CD14-positive monocyte (primary cell): ENCODE results near the gene RBM43. TPM values are rescaled to one million over a fixed set of nuclear protein-coding genes. Genes with fewer than 3 reads are reported as not detected.

ENCODE experiments used
- DNase-seq, 3 donors: peaks; one replicate each; pipeline ENCODE4 v3.0.0-alpha.2; 2011 to 2022
- H2AFZ ChIP-seq: 2 replicates; pipeline ENCODE4 v1.6.0; 2012; ENCODE audit warnings: mild to moderate bottlenecking, low read depth, low read length, inconsistent platforms; ENCODE audit not compliant: insufficient read depth, poor library complexity, severe bottlenecking
- H3K27ac ChIP-seq, 2 donors: 1 replicate in 1 of 2; 2 replicates in 1 of 2; pipeline ENCODE4 v1.5.1; 2012 to 2013; ENCODE audit warnings: low read length in 2 of 2, control low read depth in 1 of 2, inconsistent platforms in 1 of 2, low read depth in 1 of 2, mild to moderate bottlenecking in 1 of 2
- H3K27me3 ChIP-seq, 2 donors: one replicate each; pipeline versions ENCODE4 v1.6.0 to v1.6.1; 2011 to 2013; ENCODE audit warnings: low read length in 2 of 2; ENCODE audit not compliant: control insufficient read depth in 2 of 2, insufficient read depth in 2 of 2
- H3K36me3 ChIP-seq, 2 donors: replicated peaks in 1 of 2; 1 replicate in 1 of 2; 2 replicates in 1 of 2; pipeline versions ENCODE4 v1.5.1 to v1.6.1; 2012 to 2013; ENCODE audit warnings: low read length in 2 of 2, control low read depth in 1 of 2, inconsistent platforms in 1 of 2, mild to moderate bottlenecking in 1 of 2; ENCODE audit not compliant: insufficient read depth in 2 of 2, control insufficient read depth in 1 of 2
- H3K4me1 ChIP-seq, 2 donors: 1 replicate in 1 of 2; 2 replicates in 1 of 2; pipeline versions ENCODE4 v1.5.1 to v1.6.1; 2012 to 2013; ENCODE audit warnings: low read length in 2 of 2, control low read depth in 1 of 2, inconsistent platforms in 1 of 2, mild to moderate bottlenecking in 1 of 2, moderate library complexity in 1 of 2; ENCODE audit not compliant: insufficient read depth in 2 of 2, control insufficient read depth in 1 of 2
- H3K4me2 ChIP-seq: replicated peaks from 2 replicates; pipeline ENCODE3; 2012; ENCODE audit warnings: low read length, moderate library complexity, mild to moderate bottlenecking; ENCODE audit not compliant: poor library complexity, severe bottlenecking; ENCODE audit errors: extremely low read depth
- H3K4me3 ChIP-seq, 3 experiments: fragments of 200-600 bp in 1 of 3; sonication (generic) in 1 of 3; replicated peaks in 1 of 3; 1 replicate in 2 of 3; 2 replicates in 1 of 3; pipeline ENCODE4 v1.5.1; 2011 to 2013; ENCODE audit warnings: low read length in 3 of 3, mild to moderate bottlenecking in 3 of 3, control low read depth in 2 of 3, low read depth in 2 of 3, inconsistent platforms in 1 of 3, moderate library complexity in 1 of 3
- H3K79me2 ChIP-seq: 2 replicates; pipeline ENCODE4 v1.6.0; 2012; ENCODE audit warnings: mild to moderate bottlenecking, control low read depth, inconsistent platforms, low read length, moderate library complexity; ENCODE audit not compliant: insufficient read depth
- H3K9ac ChIP-seq: 2 replicates; pipeline ENCODE4 v1.6.0; 2017; ENCODE audit warnings: low read length, mild to moderate bottlenecking; ENCODE audit not compliant: insufficient read depth, poor library complexity, severe bottlenecking
- H3K9me3 ChIP-seq, 2 donors: replicated peaks in 1 of 2; 1 replicate in 1 of 2; 2 replicates in 1 of 2; pipeline versions ENCODE4 v1.5.1 to v1.6.1; 2012 to 2013; ENCODE audit warnings: low read length in 2 of 2, control low read depth in 1 of 2; ENCODE audit not compliant: control insufficient read depth in 1 of 2, insufficient read depth in 1 of 2
- H4K20me1 ChIP-seq: 2 replicates; pipeline ENCODE4 v1.6.0; 2012; ENCODE audit warnings: mild to moderate bottlenecking, low read length, control low read depth, moderate library complexity; ENCODE audit not compliant: insufficient read depth
- H3K27ac Mint-ChIP-seq, 7 donors: one replicate each; pipeline ENCODE4 v1.8.0; 2020; ENCODE audit warnings: mild to moderate bottlenecking in 7 of 7, mixed read lengths in 7 of 7, moderate library complexity in 6 of 7, inconsistent platforms in 2 of 7
- H3K27me3 Mint-ChIP-seq, 3 donors: one replicate each; pipeline ENCODE4 v1.8.0; 2021 to 2022; ENCODE audit warnings: low read depth in 3 of 3, mild to moderate bottlenecking in 3 of 3, mixed read lengths in 3 of 3, moderate library complexity in 3 of 3, inconsistent platforms in 1 of 3
- H3K36me3 Mint-ChIP-seq, 2 donors: one replicate each; pipeline ENCODE4 v1.8.0; 2020; ENCODE audit warnings: mixed read lengths in 2 of 2, inconsistent platforms in 1 of 2, mild to moderate bottlenecking in 1 of 2
- H3K4me1 Mint-ChIP-seq: one replicate; pipeline ENCODE4 v1.8.0; 2020; ENCODE audit warnings: mild to moderate bottlenecking, mixed read lengths
- H3K4me3 Mint-ChIP-seq, 2 donors: one replicate each; pipeline ENCODE4 v1.8.0; 2020; ENCODE audit warnings: mild to moderate bottlenecking in 2 of 2, mixed read lengths in 2 of 2, moderate library complexity in 1 of 2
- H3K9me3 Mint-ChIP-seq, 7 donors: one replicate each; pipeline ENCODE4 v1.8.0; 2020 to 2022; ENCODE audit warnings: mixed read lengths in 7 of 7, mild to moderate bottlenecking in 6 of 7, moderate library complexity in 6 of 7, inconsistent platforms in 2 of 7
- CTCF ChIP-seq: fragments of 200-600 bp; IDR thresholded peaks from one replicate; pipeline ENCODE4 v1.8.0; 2022; ENCODE audit warnings: antibody characterized with exemption, mild to moderate bottlenecking
- WGBS: methylation state at CpG from one replicate; pipeline ENCODE4 v1.1.5; 2013; ENCODE audit warnings: missing lambda C conversion rate; ENCODE audit not compliant: insufficient coverage; 5-methylcytosine and 5-hydroxymethylcytosine counted together
- intact Hi-C, 2 donors: fragments of 100-400 bp; cut with micrococcal nuclease; formaldehyde crosslinking; loops; one replicate each; pipeline versions ENCODE4 v1.15.0 to v1.15.1; 2023
- polyA plus RNA-seq, 3 donors: library from polyadenylated mRNA; depleted of rRNA in 1 of 3; unstranded in 2 of 3; stranded (reverse) in 1 of 3; fragments of 300-500 nt in 2 of 3; fragments of >200 nt in 1 of 3; fragmentation: Illumina TruSeq in 2 of 3; gene quantifications; 1 replicate in 2 of 3; 2 replicates in 1 of 3; pipeline ENCODE4 v1.2.3, GENCODE V29; 2012 to 2021

RBM43 gene
- polyA plus RNA-seq, 3 donors, result 0.24 to 2.6 (median 0.38) TPM

- H3K79me2 ChIP-seq, result peaks cover 27% of the 10 kb centered on the region
- no peak for DNase-seq
- peaks cover 16% of the 10 kb centered on the region for H4K20me1 ChIP-seq
- H3K27me3 Mint-ChIP-seq, result no peaks in the 10 kb centered on the region
- no peak overlapping the region for H3K4me3 ChIP-seq
- H3K4me2 ChIP-seq, result no peak overlapping the region
- no peak overlapping the region for H3K4me3 Mint-ChIP-seq
- no peak overlapping the region for H3K27ac Mint-ChIP-seq
- no peaks in the 10 kb centered on the region for H3K36me3 ChIP-seq
- no peak overlapping the region for H2AFZ ChIP-seq
- no peak for TF ChIP-seq CTCF
- peaks cover 0 to 2% of the 10 kb centered on the region in 2 donors for H3K36me3 Mint-ChIP-seq
- H3K9ac ChIP-seq, result no peak overlapping the region
- peaks cover 44% of the 10 kb centered on the region for H3K4me1 Mint-ChIP-seq
- peaks cover 0 to 12% (median 0%) of the 10 kb centered on the region in 7 donors for H3K9me3 Mint-ChIP-seq
- H3K27ac ChIP-seq, result no peak overlapping the region
- peaks cover 0 to 3% of the 10 kb centered on the region in 2 donors for H3K9me3 ChIP-seq
- no peaks in the 10 kb centered on the region for H3K27me3 ChIP-seq
- intact Hi-C loops, result loop anchor here (5.0 kb wide), 3 partner anchors 66 to 116 kb away; partner anchors contain the start of genes RIF1 (in 1 of the 2) and TNFAIP6 (in 1 of the 2)
- H3K4me1 ChIP-seq, result peaks cover 45 to 50% of the 10 kb centered on the region in 2 donors
Measured at GRCh38 chr2:151291224-151291623, 29.6 kb upstream of the RBM43 start.

GRCh38 chr2:151289972-151290866, 28.6 kb upstream of the RBM43 start:
- H3K4me1 Mint-ChIP-seq, result peaks cover 49% of the 10 kb centered on the region

More at GRCh38 chr2:151289972-151290866, 28.6 kb upstream of the RBM43 start:
- H3K9ac ChIP-seq, result peak overlapping the region; percentile 97
- WGBS, result no CpG with 5 or more reads among the region's 9 CpGs
- Mint-ChIP-seq H3K4me3 (peak overlapping the region; percentile 87 to 94), H3K27ac (peak overlapping the region; percentile 93 to 99 (median 97)), H3K36me3 (peaks cover under 1 to 7% of the 10 kb centered on the region in 2 donors), H3K9me3 (peaks cover 0 to 6% (median 0%) of the 10 kb centered on the region in 7 donors), H3K27me3 (no peaks in the 10 kb centered on the region)
- H4K20me1 ChIP-seq, result peaks cover 26% of the 10 kb centered on the region
- peaks cover 37% of the 10 kb centered on the region for H3K79me2 ChIP-seq
- no peak for TF ChIP-seq CTCF
- H3K4me1 ChIP-seq, result peaks cover 45 to 54% of the 10 kb centered on the region in 2 donors
- peak overlapping the region; percentile 97 to 98 for H3K27ac ChIP-seq
- DNase-seq, result peak; percentile 56 to 81 (median 79)
- H3K4me2 ChIP-seq, result peak overlapping the region; percentile 84
- no peaks in the 10 kb centered on the region for H3K36me3 ChIP-seq
- peak overlapping the region; percentile 69 to 89 (median 78) for H3K4me3 ChIP-seq
- H2AFZ ChIP-seq, result peak overlapping the region; percentile 91
- no peaks in the 10 kb centered on the region for H3K27me3 ChIP-seq
- intact Hi-C loops, result loop anchor here (5.0 to 10.0 kb wide), 6 partner anchors 67 to 1703 kb away; partner anchors contain the start of genes ARL6IP6 (in 1 of the 2), MMADHC (in 1 of the 2), PRPF40A (in 1 of the 2) and RIF1 (in 1 of the 2)
- no peaks in the 10 kb centered on the region for H3K9me3 ChIP-seq
